HEK293 (cell line): Measurements from ENCODE around the gene WDFY3.

ENCODE experiments used
- CTCF ChIA-PET: fragments of 350-600 bp; formaldehyde crosslinking; extraction: SDS; loops from one replicate; lab custom pipeline; 2021; ENCODE audit warnings: antibody characterized with exemption; lab: Yijun Ruan, JAX
- POLR2A ChIA-PET: fragments of 300-600 bp; formaldehyde crosslinking; extraction: SDS; loops from one replicate; lab custom pipeline; 2020; ENCODE audit warnings: antibody characterized with exemption, inconsistent platforms; lab: Yijun Ruan, JAX
- H3K27ac ChIP-seq: fragments of 200-500 bp; sonication (Bioruptor generic); 2 replicates; pipeline ENCODE4 v1.5.1; 2014; ENCODE audit warnings: low read depth, low read length, control low read depth, inconsistent platforms; ENCODE audit errors: extremely low read depth
- H3K36me3 ChIP-seq, 2 experiments: fragments of 200-500 bp in 1 of 2; sonication (Bioruptor generic) in 1 of 2; 1 replicate in 1 of 2; 2 replicates in 1 of 2; pipeline ENCODE4 v1.5.1; 2014 to 2017; ENCODE audit warnings: inconsistent platforms in 2 of 2, low read length in 2 of 2; ENCODE audit not compliant: control insufficient read depth in 2 of 2, insufficient read depth in 1 of 2
- H3K4me1 ChIP-seq: fragments of 200-500 bp; sonication (Bioruptor generic); 2 replicates; pipeline ENCODE4 v1.5.1; 2014; ENCODE audit warnings: mild to moderate bottlenecking, low read length, inconsistent platforms; ENCODE audit not compliant: control insufficient read depth, insufficient read depth
- H3K4me3 ChIP-seq: 2 replicates; pipeline ENCODE4 v1.5.1; 2011; ENCODE audit warnings: low read depth, mild to moderate bottlenecking, control low read depth, low read length, moderate library complexity
- H3K9me3 ChIP-seq: fragments of 200-500 bp; sonication (Bioruptor generic); 2 replicates; pipeline ENCODE4 v1.5.1; 2014; ENCODE audit warnings: low read depth, low read length, inconsistent platforms; ENCODE audit not compliant: control insufficient read depth, insufficient read depth
- ATF2 ChIP-seq: fragments of 450-650 bp; formaldehyde crosslinking; IDR thresholded peaks from 2 replicates; pipeline ENCODE4 v1.5.1; 2016; ENCODE audit warnings: missing biosample characterization, missing genetic modification characterization, low read depth
- EGR2 ChIP-seq: fragments of 450-650 bp; formaldehyde crosslinking; IDR thresholded peaks from 2 replicates; pipeline ENCODE4 v1.5.1; 2016; ENCODE audit warnings: low read depth, missing biosample characterization, missing genetic modification characterization
- FEZF1 ChIP-seq: fragments of 450-650 bp; formaldehyde crosslinking; IDR thresholded peaks from 2 replicates; pipeline ENCODE4 v1.5.1; 2016; ENCODE audit warnings: missing biosample characterization, missing genetic modification characterization
- KLF10 ChIP-seq: fragments of 450-650 bp; IDR thresholded peaks from 2 replicates; pipeline ENCODE4 v1.5.1; 2018; ENCODE audit warnings: missing biosample characterization, mild to moderate bottlenecking, missing genetic modification characterization
- SCRT1 ChIP-seq: fragments of 450-650 bp; formaldehyde crosslinking; IDR thresholded peaks from 2 replicates; pipeline ENCODE4 v1.5.1; 2016; ENCODE audit warnings: missing biosample characterization, missing genetic modification characterization, borderline replicate concordance
- TCF7L2 ChIP-seq: IDR thresholded peaks from 2 replicates; pipeline ENCODE4 v1.6.1; 2011; ENCODE audit warnings: low read depth, mild to moderate bottlenecking, inconsistent platforms, low read length, moderate library complexity, borderline replicate concordance
- ZNF121 ChIP-seq: fragments of 450-650 bp; formaldehyde crosslinking; IDR thresholded peaks from 2 replicates; pipeline ENCODE4 v1.5.1; 2016; ENCODE audit warnings: missing biosample characterization, missing genetic modification characterization
- ZNF16 ChIP-seq: fragments of 450-650 bp; formaldehyde crosslinking; IDR thresholded peaks from 2 replicates; pipeline ENCODE4 v1.5.1; 2016; ENCODE audit warnings: low read depth, missing biosample characterization, missing genetic modification characterization
- ZNF184 ChIP-seq: fragments of 450-650 bp; IDR thresholded peaks from 2 replicates; pipeline ENCODE4 v1.5.1; 2018; ENCODE audit warnings: missing biosample characterization, mild to moderate bottlenecking, missing genetic modification characterization
- ZNF223 ChIP-seq: fragments of 450-650 bp; formaldehyde crosslinking; IDR thresholded peaks from 2 replicates; pipeline ENCODE4 v1.5.1; 2016; ENCODE audit warnings: missing biosample characterization, missing genetic modification characterization
- ZNF302 ChIP-seq: fragments of 450-650 bp; formaldehyde crosslinking; IDR thresholded peaks from 2 replicates; pipeline ENCODE4 v1.5.1; 2016; ENCODE audit warnings: missing biosample characterization, missing genetic modification characterization, low read depth
- ZNF354C ChIP-seq: fragments of 450-650 bp; formaldehyde crosslinking; IDR thresholded peaks from 2 replicates; pipeline ENCODE4 v1.5.1; 2016; ENCODE audit warnings: missing biosample characterization, missing genetic modification characterization, low read depth, borderline replicate concordance
- ZNF362 ChIP-seq: fragments of 450-650 bp; formaldehyde crosslinking; IDR thresholded peaks from 2 replicates; pipeline ENCODE4 v1.5.1; 2016; ENCODE audit warnings: missing biosample characterization, missing genetic modification characterization
- ZNF558 ChIP-seq: fragments of 450-650 bp; formaldehyde crosslinking; IDR thresholded peaks from 2 replicates; pipeline ENCODE4 v1.5.1; 2016; ENCODE audit warnings: missing biosample characterization, missing genetic modification characterization
- ZNF571 ChIP-seq: fragments of 450-650 bp; formaldehyde crosslinking; IDR thresholded peaks from 2 replicates; pipeline ENCODE4 v1.5.0; 2017; ENCODE audit warnings: missing biosample characterization, missing genetic modification characterization
- ZNF600 ChIP-seq: fragments of 450-650 bp; formaldehyde crosslinking; IDR thresholded peaks from 2 replicates; pipeline ENCODE4 v1.5.1; 2016; ENCODE audit warnings: missing biosample characterization, missing genetic modification characterization
- ZNF626 ChIP-seq: fragments of 450-650 bp; sonication (Bioruptor Pico); formaldehyde crosslinking; IDR thresholded peaks from 2 replicates; pipeline ENCODE4 v1.5.1; 2018; ENCODE audit warnings: missing biosample characterization, missing genetic modification characterization, inconsistent platforms
- ZNF658 ChIP-seq: fragments of 450-650 bp; formaldehyde crosslinking; IDR thresholded peaks from 2 replicates; pipeline ENCODE4; 2016; ENCODE audit warnings: missing biosample characterization, missing genetic modification characterization
- ZNF837 ChIP-seq: fragments of 450-650 bp; formaldehyde crosslinking; IDR thresholded peaks from 2 replicates; pipeline ENCODE4 v1.5.1; 2016; ENCODE audit warnings: missing biosample characterization, missing genetic modification characterization
- ZSCAN30 ChIP-seq: fragments of 450-650 bp; IDR thresholded peaks from 2 replicates; pipeline ENCODE4 v1.5.1; 2018; ENCODE audit warnings: missing biosample characterization, mild to moderate bottlenecking, missing genetic modification characterization, moderate library complexity
- TF ChIP-seq, protein P1 (sequence below): fragments of 450-650 bp; formaldehyde crosslinking; IDR thresholded peaks from 2 replicates; pipeline ENCODE4 v1.5.1; 2016; ENCODE audit warnings: missing biosample characterization, missing genetic modification characterization
- TF ChIP-seq, protein P2 (sequence below): fragments of 450-650 bp; formaldehyde crosslinking; IDR thresholded peaks from 2 replicates; pipeline ENCODE4 v1.5.1; 2016; ENCODE audit warnings: missing biosample characterization, missing genetic modification characterization, borderline replicate concordance
- TF ChIP-seq, protein P3 (sequence below): fragments of 450-650 bp; formaldehyde crosslinking; IDR thresholded peaks from 2 replicates; pipeline ENCODE4 v1.5.1; 2016; ENCODE audit warnings: missing biosample characterization, missing genetic modification characterization, borderline replicate concordance
- TF ChIP-seq, protein P4 (sequence below): fragments of 450-650 bp; formaldehyde crosslinking; optimal IDR thresholded peaks from 2 replicates; pipeline ENCODE3; 2016; ENCODE audit warnings: missing biosample characterization, mild to moderate bottlenecking, missing genetic modification characterization

The WDFY3 gene

DNA sequence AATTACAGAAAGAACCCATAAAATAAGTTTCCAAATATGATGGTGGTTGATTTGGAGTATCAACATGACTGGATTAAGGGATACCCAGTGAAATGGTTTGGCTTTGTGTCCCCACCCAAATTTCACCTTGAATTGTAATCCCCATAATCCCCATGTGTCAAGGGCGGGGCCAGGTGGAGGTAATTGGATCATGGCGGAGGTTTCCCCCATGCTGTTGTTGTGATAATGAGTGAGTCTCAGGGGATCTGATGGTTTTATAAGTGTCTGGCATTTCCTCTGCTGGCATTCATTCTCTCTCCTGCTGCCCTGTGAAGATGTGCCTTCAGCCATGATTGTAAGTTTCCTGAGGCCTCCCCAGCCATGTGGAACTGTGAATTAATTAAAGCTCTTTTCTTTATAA is 39.1 kb downstream of the WDFY3 start (continued):
- TF ChIP-seq ATF2 (tag by site-specific recombination) (no peak), ZNF121 (tag by site-specific recombination) (no peak), ZNF302 (tag by site-specific recombination) (no peak), ZNF354C (tag by site-specific recombination) (no peak), ZNF658 (tag by site-specific recombination) (no peak), ZNF362 (no peak), ZNF626 (tag by site-specific recombination) (no peak), ZNF223 (no peak), ZSCAN30 (tag by site-specific recombination) (no peak), TCF7L2 (no peak)
- TF ChIP-seq, protein P1, sequence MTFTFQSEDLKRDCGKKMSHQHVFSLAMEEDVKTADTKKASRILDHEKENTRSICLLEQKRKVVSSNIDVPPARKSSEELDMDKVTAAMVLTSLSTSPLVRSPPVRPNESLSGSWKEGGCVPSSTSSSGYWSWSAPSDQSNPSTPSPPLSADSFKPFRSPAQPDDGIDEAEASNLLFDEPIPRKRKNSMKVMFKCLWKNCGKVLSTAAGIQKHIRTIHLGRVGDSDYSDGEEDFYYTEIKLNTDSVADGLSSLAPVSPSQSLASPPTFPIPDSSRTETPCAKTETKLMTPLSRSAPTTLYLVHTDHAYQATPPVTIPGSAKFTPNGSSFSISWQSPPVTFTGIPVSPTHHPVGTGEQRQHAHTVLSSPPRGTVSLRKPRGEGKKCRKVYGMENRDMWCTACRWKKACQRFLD, result no peak

DNA sequence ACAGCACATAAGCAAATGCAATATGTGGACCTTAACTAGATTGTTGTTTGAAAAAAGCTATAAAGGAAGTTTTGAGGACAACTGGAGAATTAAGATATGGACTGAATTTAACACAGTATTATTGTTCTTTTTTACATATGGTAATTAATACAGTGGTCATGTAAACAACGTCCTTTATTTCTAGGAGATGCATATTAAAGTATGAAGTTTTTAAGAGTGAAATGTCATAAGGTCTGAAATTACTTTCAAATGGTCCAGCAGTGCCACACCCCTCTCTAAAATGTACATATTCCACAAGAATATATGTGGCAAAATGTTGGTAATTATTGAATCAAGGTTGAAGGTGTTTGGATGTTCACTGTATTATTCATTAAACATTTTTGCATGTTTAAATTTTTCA is 40.9 kb downstream of the WDFY3 start:
- CTCF ChIA-PET, result no interaction called here

More for the DNA sequence above, 40.9 kb downstream of the WDFY3 start:
- POLR2A ChIA-PET, result no interaction called here
- Histone ChIP-seq H3K9me3 (no peaks in the 10 kb centered on the region), H3K4me1 (no peaks in the 10 kb centered on the region), H3K27ac (no peak overlapping the region), H3K36me3 (peaks cover 0 to 22% of the 10 kb centered on the region in 2 experiments; a peak in 1 of 3 replicates), H3K4me3 (no peak overlapping the region)
- no peak for TF ChIP-seq FEZF1 (tag by site-specific recombination)
- TF ChIP-seq ZNF571 (tag by site-specific recombination), result no peak
- TF ChIP-seq ZNF16 (tag by site-specific recombination), result no peak
- TF ChIP-seq, protein P2, sequence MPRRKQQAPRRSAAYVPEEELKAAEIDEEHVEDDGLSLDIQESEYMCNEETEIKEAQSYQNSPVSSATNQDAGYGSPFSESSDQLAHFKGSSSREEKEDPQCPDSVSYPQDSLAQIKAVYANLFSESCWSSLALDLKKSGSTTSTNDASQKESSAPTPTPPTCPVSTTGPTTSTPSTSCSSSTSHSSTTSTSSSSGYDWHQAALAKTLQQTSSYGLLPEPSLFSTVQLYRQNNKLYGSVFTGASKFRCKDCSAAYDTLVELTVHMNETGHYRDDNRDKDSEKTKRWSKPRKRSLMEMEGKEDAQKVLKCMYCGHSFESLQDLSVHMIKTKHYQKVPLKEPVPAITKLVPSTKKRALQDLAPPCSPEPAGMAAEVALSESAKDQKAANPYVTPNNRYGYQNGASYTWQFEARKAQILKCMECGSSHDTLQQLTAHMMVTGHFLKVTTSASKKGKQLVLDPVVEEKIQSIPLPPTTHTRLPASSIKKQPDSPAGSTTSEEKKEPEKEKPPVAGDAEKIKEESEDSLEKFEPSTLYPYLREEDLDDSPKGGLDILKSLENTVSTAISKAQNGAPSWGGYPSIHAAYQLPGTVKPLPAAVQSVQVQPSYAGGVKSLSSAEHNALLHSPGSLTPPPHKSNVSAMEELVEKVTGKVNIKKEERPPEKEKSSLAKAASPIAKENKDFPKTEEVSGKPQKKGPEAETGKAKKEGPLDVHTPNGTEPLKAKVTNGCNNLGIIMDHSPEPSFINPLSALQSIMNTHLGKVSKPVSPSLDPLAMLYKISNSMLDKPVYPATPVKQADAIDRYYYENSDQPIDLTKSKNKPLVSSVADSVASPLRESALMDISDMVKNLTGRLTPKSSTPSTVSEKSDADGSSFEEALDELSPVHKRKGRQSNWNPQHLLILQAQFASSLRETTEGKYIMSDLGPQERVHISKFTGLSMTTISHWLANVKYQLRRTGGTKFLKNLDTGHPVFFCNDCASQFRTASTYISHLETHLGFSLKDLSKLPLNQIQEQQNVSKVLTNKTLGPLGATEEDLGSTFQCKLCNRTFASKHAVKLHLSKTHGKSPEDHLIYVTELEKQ (tag by site-specific recombination), result no peak
- TF ChIP-seq ZNF837 (tag by site-specific recombination), result no peak
- TF ChIP-seq, protein P3, sequence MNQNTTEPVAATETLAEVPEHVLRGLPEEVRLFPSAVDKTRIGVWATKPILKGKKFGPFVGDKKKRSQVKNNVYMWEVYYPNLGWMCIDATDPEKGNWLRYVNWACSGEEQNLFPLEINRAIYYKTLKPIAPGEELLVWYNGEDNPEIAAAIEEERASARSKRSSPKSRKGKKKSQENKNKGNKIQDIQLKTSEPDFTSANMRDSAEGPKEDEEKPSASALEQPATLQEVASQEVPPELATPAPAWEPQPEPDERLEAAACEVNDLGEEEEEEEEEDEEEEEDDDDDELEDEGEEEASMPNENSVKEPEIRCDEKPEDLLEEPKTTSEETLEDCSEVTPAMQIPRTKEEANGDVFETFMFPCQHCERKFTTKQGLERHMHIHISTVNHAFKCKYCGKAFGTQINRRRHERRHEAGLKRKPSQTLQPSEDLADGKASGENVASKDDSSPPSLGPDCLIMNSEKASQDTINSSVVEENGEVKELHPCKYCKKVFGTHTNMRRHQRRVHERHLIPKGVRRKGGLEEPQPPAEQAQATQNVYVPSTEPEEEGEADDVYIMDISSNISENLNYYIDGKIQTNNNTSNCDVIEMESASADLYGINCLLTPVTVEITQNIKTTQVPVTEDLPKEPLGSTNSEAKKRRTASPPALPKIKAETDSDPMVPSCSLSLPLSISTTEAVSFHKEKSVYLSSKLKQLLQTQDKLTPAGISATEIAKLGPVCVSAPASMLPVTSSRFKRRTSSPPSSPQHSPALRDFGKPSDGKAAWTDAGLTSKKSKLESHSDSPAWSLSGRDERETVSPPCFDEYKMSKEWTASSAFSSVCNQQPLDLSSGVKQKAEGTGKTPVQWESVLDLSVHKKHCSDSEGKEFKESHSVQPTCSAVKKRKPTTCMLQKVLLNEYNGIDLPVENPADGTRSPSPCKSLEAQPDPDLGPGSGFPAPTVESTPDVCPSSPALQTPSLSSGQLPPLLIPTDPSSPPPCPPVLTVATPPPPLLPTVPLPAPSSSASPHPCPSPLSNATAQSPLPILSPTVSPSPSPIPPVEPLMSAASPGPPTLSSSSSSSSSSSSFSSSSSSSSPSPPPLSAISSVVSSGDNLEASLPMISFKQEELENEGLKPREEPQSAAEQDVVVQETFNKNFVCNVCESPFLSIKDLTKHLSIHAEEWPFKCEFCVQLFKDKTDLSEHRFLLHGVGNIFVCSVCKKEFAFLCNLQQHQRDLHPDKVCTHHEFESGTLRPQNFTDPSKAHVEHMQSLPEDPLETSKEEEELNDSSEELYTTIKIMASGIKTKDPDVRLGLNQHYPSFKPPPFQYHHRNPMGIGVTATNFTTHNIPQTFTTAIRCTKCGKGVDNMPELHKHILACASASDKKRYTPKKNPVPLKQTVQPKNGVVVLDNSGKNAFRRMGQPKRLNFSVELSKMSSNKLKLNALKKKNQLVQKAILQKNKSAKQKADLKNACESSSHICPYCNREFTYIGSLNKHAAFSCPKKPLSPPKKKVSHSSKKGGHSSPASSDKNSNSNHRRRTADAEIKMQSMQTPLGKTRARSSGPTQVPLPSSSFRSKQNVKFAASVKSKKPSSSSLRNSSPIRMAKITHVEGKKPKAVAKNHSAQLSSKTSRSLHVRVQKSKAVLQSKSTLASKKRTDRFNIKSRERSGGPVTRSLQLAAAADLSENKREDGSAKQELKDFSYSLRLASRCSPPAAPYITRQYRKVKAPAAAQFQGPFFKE (tag by site-specific recombination), result no peak
- TF ChIP-seq EGR2, result no peak
- TF ChIP-seq ZNF658 (tag by site-specific recombination), result no peak
- no peak for TF ChIP-seq ZNF600 (tag by site-specific recombination)
- TF ChIP-seq, protein P4, sequence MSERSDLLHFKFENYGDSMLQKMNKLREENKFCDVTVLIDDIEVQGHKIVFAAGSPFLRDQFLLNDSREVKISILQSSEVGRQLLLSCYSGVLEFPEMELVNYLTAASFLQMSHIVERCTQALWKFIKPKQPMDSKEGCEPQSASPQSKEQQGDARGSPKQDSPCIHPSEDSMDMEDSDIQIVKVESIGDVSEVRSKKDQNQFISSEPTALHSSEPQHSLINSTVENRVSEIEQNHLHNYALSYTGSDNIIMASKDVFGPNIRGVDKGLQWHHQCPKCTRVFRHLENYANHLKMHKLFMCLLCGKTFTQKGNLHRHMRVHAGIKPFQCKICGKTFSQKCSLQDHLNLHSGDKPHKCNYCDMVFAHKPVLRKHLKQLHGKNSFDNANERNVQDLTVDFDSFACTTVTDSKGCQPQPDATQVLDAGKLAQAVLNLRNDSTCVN (tag by site-specific recombination), result no peak
- TF ChIP-seq SCRT1 (tag by site-specific recombination), result no peak
- TF ChIP-seq KLF10 (tag by site-specific recombination), result no peak
- no peak for TF ChIP-seq ZNF558 (tag by site-specific recombination)
- TF ChIP-seq ZNF184 (tag by site-specific recombination), result no peak
